Keratinocyte (primary cell): Measurements from ENCODE around the gene MEOX1. TPM values are rescaled to one million over a fixed set of nuclear protein-coding genes. Genes with fewer than 3 reads are reported as not detected.
"Not testable (repeated sequence)": the region's sequence is repeated elsewhere in the genome, so short reads cannot be mapped to it uniquely, and the experiment has no call there.

ENCODE experiments used
- DNase-seq: peaks from one replicate; pipeline ENCODE4 v3.0.0-alpha.2; 2011; ENCODE audit warnings: low read depth, missing footprints, low spot score
- FAIRE-seq: peaks from 2 replicates; lab custom pipeline; 2011; peaks lifted over from hg19 to GRCh38; lab: Jason Lieb, UNC
- H2AFZ ChIP-seq: 2 replicates; pipeline ENCODE4 v1.6.0; 2012; ENCODE audit warnings: low read length, control low read depth, inconsistent platforms; ENCODE audit not compliant: control insufficient read depth
- H3K27ac ChIP-seq: 2 replicates; pipeline ENCODE4 v1.5.1; 2011; ENCODE audit warnings: low read length; ENCODE audit not compliant: control insufficient read depth, insufficient read depth
- H3K27me3 ChIP-seq: 3 replicates; pipeline ENCODE4 v1.6.0; 2011; ENCODE audit warnings: low read length; ENCODE audit not compliant: control insufficient read depth, insufficient read depth; ENCODE audit errors: extremely low read depth
- H3K36me3 ChIP-seq, 2 experiments: 2 replicates in 1 of 2; 3 replicates in 1 of 2; pipeline ENCODE4 v1.5.1; 2011; ENCODE audit warnings: low read length in 2 of 2, mild to moderate bottlenecking in 1 of 2; ENCODE audit not compliant: control insufficient read depth in 2 of 2, insufficient read depth in 2 of 2; ENCODE audit errors: extremely low read depth in 1 of 2
- H3K4me1 ChIP-seq: 3 replicates; pipeline ENCODE4 v1.5.1; 2011; ENCODE audit warnings: low read length; ENCODE audit not compliant: control insufficient read depth, insufficient read depth; ENCODE audit errors: extremely low read depth
- H3K4me2 ChIP-seq: 3 replicates; pipeline ENCODE4 v1.6.0; 2011; ENCODE audit warnings: low read depth, low read length; ENCODE audit not compliant: control insufficient read depth, insufficient read depth; ENCODE audit errors: extremely low read depth
- H3K4me3 ChIP-seq, 3 experiments: fragments of 200-600 bp in 1 of 3; sonication (generic) in 1 of 3; 2 replicates in 2 of 3; 3 replicates in 1 of 3; pipeline ENCODE4 v1.5.1; 2011 to 2016; ENCODE audit warnings: low read length in 3 of 3, mild to moderate bottlenecking in 3 of 3, control low read depth in 2 of 3, inconsistent platforms in 1 of 3, low read depth in 1 of 3, mixed read lengths in 1 of 3, mixed run types in 1 of 3, moderate library complexity in 1 of 3; ENCODE audit not compliant: control insufficient read depth in 2 of 3, insufficient read depth in 2 of 3; ENCODE audit errors: extremely low read depth in 1 of 3
- H3K79me2 ChIP-seq: 2 replicates; pipeline ENCODE4 v1.6.0; 2012; ENCODE audit warnings: low read length; ENCODE audit not compliant: control insufficient read depth, insufficient read depth
- H3K9ac ChIP-seq: 3 replicates; pipeline ENCODE4 v1.6.0; 2011; ENCODE audit warnings: low read length; ENCODE audit not compliant: control insufficient read depth, insufficient read depth; ENCODE audit errors: extremely low read depth
- H3K9me1 ChIP-seq: 3 replicates; pipeline ENCODE4 v1.6.0; 2011; ENCODE audit warnings: low read length; ENCODE audit not compliant: control insufficient read depth, insufficient read depth; ENCODE audit errors: extremely low read depth
- H3K9me3 ChIP-seq: 2 replicates; pipeline ENCODE4 v1.5.1; 2012; ENCODE audit warnings: low read depth, low read length; ENCODE audit not compliant: control insufficient read depth
- H4K20me1 ChIP-seq: 3 replicates; pipeline ENCODE4 v1.6.0; 2011; ENCODE audit warnings: low read length; ENCODE audit not compliant: control insufficient read depth, insufficient read depth; ENCODE audit errors: extremely low read depth
- CTCF ChIP-seq, 3 experiments: IDR thresholded peaks in 1 of 3; conservative IDR thresholded peaks in 1 of 3; optimal IDR thresholded peaks in 1 of 3; 2 replicates in 2 of 3; 3 replicates in 1 of 3; pipeline versions ENCODE3 to v1.5.1; 2011; ENCODE audit warnings: low read length in 3 of 3, mild to moderate bottlenecking in 3 of 3, moderate library complexity in 2 of 3, control low read depth in 1 of 3, inconsistent platforms in 1 of 3; ENCODE audit not compliant: insufficient read depth in 2 of 3; ENCODE audit errors: extremely low read depth in 1 of 3
- EZH2 ChIP-seq: IDR thresholded peaks from one replicate; pipeline ENCODE4 v1.6.1; 2012; ENCODE audit warnings: inconsistent platforms, mild to moderate bottlenecking, low read length, moderate library complexity
- dilution Hi-C: fragments of 300-500 bp; cut with MboI; formaldehyde crosslinking; loops from one replicate; pipeline ENCODE4 v1.7.0; 2020; ENCODE audit warnings: low sequenced_read_pairs; ENCODE audit not compliant: extremely low pct_ligation_motif_present
- polyA plus RNA-seq, 5 experiments: library from polyadenylated mRNA; depleted of rRNA in 3 of 5; stranded (reverse) in 3 of 5; stranded (forward) in 1 of 5; unstranded in 1 of 5; fragments of >200 nt; gene quantifications; 1 replicate in 1 of 5; 2 replicates in 3 of 5; 3 replicates in 1 of 5; pipeline versions ENCODE4 v1.2.1 to v1.2.3, GENCODE V29; 2011 to 2012; ENCODE audit warnings: missing spikeins in 2 of 5, low read depth in 1 of 5, low replicate concordance in 1 of 5

MEOX1 gene
- polyA plus RNA-seq, 1 donor (not counting 4 experiments of a cell fraction or from before 2014, with no cell fraction given), result 0.08 TPM

- Histone ChIP-seq H3K27ac (no peak overlapping the region), H3K9ac (no peak overlapping the region), H3K9me3 (no peaks in the 10 kb centered on the region), H3K79me2 (no peaks in the 10 kb centered on the region), H3K36me3 (no peaks in the 10 kb centered on the region), H3K4me1 (no peaks in the 10 kb centered on the region), H3K27me3 (peaks cover 7% of the 10 kb centered on the region), H3K4me3 (no peak overlapping the region), H2AFZ (no peak overlapping the region), H4K20me1 (no peaks in the 10 kb centered on the region), H3K4me2 (no peak overlapping the region), H3K9me1 (no peaks in the 10 kb centered on the region)
- TF ChIP-seq EZH2 (no peak), CTCF (optimal IDR thresholded peaks at IDR 0.05 in 1 of 3, IDR thresholded peaks at IDR 0.05 in 1 of 3, conservative IDR thresholded peaks at IDR 0.05 in 1 of 3; ENCODE audit: extremely low read depth in 1 of 3, insufficient read depth in 2 of 3, low read length in 3 of 3) (no peak)
- FAIRE-seq (no peak), DNase-seq (no peak)
- dilution Hi-C loops, result no loop called here
Observed at GRCh38 chr17:43689814-43690213, 28.1 kb upstream of the MEOX1 start.

GRCh38 chr17:43689131-43689530, 27.4 kb upstream of the MEOX1 start:
- H4K20me1 ChIP-seq, result no peaks in the 10 kb centered on the region
- no peak overlapping the region for H3K4me2 ChIP-seq
- dilution Hi-C loops, result no loop called here
- no peaks in the 10 kb centered on the region for H3K9me1 ChIP-seq
- TF ChIP-seq EZH2 (no peak), CTCF (optimal IDR thresholded peaks at IDR 0.05 in 1 of 3, IDR thresholded peaks at IDR 0.05 in 1 of 3, conservative IDR thresholded peaks at IDR 0.05 in 1 of 3; ENCODE audit: extremely low read depth in 1 of 3, insufficient read depth in 2 of 3, low read length in 3 of 3) (no peak)
- H3K36me3 ChIP-seq, result no peaks in the 10 kb centered on the region
- no peak overlapping the region for H2AFZ ChIP-seq
- DNase-seq, result no peak
- no peak overlapping the region for H3K27ac ChIP-seq
- no peaks in the 10 kb centered on the region for H3K9me3 ChIP-seq
- H3K79me2 ChIP-seq, result no peaks in the 10 kb centered on the region
- H3K4me1 ChIP-seq, result no peaks in the 10 kb centered on the region
- no peak overlapping the region for H3K9ac ChIP-seq
- peaks cover 7% of the 10 kb centered on the region for H3K27me3 ChIP-seq
- no peak for FAIRE-seq
- H3K4me3 ChIP-seq, result no peak overlapping the region

GRCh38 chr17:43686957-43687356, 25.2 kb upstream of the MEOX1 start:
- H3K4me3 ChIP-seq, DNase-seq, H3K9ac ChIP-seq, H3K27ac ChIP-seq, H3K27me3 ChIP-seq, H2AFZ ChIP-seq, H3K9me3 ChIP-seq, H3K4me1 ChIP-seq, H4K20me1 ChIP-seq, H3K9me1 ChIP-seq, FAIRE-seq, H3K36me3 ChIP-seq, dilution Hi-C loops, H3K4me2 ChIP-seq, H3K79me2 ChIP-seq: not testable (repeated sequence)
